Stomach (tissue), 4 donors: ENCODE results near the gene LRIG1.

Source experiments
- POLR2AphosphoS5 ChIP-seq, 3 donors: sonication (generic); formaldehyde crosslinking; IDR thresholded peaks; one replicate each; pipeline ENCODE4 v1.6.1; 2016; ENCODE audit warnings: antibody characterized with exemption in 3 of 3
- TF ChIP-seq, protein P1 (sequence below), 7 experiments: fragments of 450-650 bp in 4 of 7; fragments of 200-600 bp in 3 of 7; sonication (generic) in 3 of 7; IDR thresholded peaks; one replicate each; pipeline ENCODE4 v1.5.1; 2016 to 2019; ENCODE audit warnings: antibody characterized with exemption in 7 of 7, control low read depth in 2 of 7, mild to moderate bottlenecking in 1 of 7

DNA sequence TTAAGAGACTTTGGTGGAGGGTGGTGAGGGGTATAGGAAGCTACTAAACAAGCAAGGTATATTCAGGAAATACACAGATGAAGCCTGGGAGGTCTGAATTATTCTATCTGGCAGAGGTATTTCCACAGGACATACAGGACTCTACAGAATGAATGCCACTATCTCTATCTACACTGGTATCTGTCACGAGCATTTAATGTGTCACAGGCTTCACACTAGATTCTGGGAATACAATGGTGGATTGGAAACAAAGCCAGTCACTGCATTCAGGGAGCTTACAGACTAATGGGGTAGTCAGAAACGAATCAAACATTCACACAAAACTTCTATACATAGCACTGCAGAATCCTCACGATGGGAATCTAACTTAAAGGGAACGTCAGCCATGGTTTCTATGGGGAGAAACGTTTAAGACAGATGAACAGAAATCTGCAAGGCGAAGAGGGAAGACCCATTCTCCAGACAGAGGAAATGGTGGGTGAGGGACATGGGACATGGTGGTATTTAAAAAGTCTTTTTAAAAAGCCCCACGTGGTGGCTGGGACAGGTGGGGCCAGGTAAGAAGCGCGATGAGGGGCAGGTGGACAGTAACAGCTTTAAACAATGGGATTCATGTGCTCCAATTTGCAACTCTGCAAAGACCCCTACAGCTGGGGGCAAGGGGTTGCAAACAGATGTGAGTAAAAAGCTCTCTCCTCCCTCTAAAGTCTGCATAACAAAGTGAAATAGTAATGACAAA, 16.5 kb downstream of the LRIG1 start:
- TF ChIP-seq, protein P1, sequence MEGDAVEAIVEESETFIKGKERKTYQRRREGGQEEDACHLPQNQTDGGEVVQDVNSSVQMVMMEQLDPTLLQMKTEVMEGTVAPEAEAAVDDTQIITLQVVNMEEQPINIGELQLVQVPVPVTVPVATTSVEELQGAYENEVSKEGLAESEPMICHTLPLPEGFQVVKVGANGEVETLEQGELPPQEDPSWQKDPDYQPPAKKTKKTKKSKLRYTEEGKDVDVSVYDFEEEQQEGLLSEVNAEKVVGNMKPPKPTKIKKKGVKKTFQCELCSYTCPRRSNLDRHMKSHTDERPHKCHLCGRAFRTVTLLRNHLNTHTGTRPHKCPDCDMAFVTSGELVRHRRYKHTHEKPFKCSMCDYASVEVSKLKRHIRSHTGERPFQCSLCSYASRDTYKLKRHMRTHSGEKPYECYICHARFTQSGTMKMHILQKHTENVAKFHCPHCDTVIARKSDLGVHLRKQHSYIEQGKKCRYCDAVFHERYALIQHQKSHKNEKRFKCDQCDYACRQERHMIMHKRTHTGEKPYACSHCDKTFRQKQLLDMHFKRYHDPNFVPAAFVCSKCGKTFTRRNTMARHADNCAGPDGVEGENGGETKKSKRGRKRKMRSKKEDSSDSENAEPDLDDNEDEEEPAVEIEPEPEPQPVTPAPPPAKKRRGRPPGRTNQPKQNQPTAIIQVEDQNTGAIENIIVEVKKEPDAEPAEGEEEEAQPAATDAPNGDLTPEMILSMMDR (IDR thresholded peaks at IDR 0.05) = no peak
- TF ChIP-seq POLR2AphosphoS5 (IDR thresholded peaks at IDR 0.05) = no peak
